ENCODE measurements around the gene CCIN. TPM values are rescaled to one million over a fixed set of nuclear protein-coding genes. Genes with fewer than 3 reads are reported as not detected.
A peak's percentile ranks its signal among the peaks of the same experiment; 100 is the strongest.

The CCIN gene
- total RNA-seq, 1 donor from 2014 or later: not detected

- Mint-ChIP-seq H3K4me1 (ENCODE audit: low read depth) (peaks cover 6% of the 10 kb centered on the region), H3K27ac (no peak overlapping the region), H3K4me3 (ENCODE audit: low read depth) (no peak overlapping the region), H3K36me3 (ENCODE audit: insufficient read depth) (peaks cover 26% of the 10 kb centered on the region), H3K27me3 (no peaks in the 10 kb centered on the region), H3K9me3 (ENCODE audit: low read depth) (no peaks in the 10 kb centered on the region)
- no peak for DNase-seq (ENCODE audit: low spot score, unreplicated experiment)
- TF ChIP-seq CTCF (IDR thresholded peaks at IDR 0.05; ENCODE audit: unreplicated experiment): no peak
These were observed 39.5 kb downstream of the CCIN start for GRCh38 chr9:36208521-36209253.

- Mint-ChIP-seq H3K4me1 (ENCODE audit: low read depth) (peaks cover 6% of the 10 kb centered on the region), H3K36me3 (ENCODE audit: insufficient read depth) (peaks cover 20% of the 10 kb centered on the region), H3K27ac (peak overlapping the region; percentile 16), H3K9me3 (ENCODE audit: low read depth) (no peaks in the 10 kb centered on the region), H3K4me3 (ENCODE audit: low read depth) (no peak overlapping the region), H3K27me3 (no peaks in the 10 kb centered on the region)
- no peak for DNase-seq (ENCODE audit: low spot score, unreplicated experiment)
- TF ChIP-seq CTCF (IDR thresholded peaks at IDR 0.05; ENCODE audit: unreplicated experiment): no peak
These were observed 41.5 kb downstream of the CCIN start for GRCh38 chr9:36210722-36211121.

- Mint-ChIP-seq H3K27ac (no peak overlapping the region), H3K4me1 (ENCODE audit: low read depth) (peaks cover 6% of the 10 kb centered on the region), H3K27me3 (no peaks in the 10 kb centered on the region)
These were observed 42.3 kb downstream of the CCIN start for GRCh38 chr9:36211510-36211909.

GRCh38 chr9:36213387-36213786 is 44.2 kb downstream of the CCIN start:
- no peaks in the 10 kb centered on the region for H3K4me1 Mint-ChIP-seq (ENCODE audit: low read depth)
- no peak for TF ChIP-seq CTCF (IDR thresholded peaks at IDR 0.05; ENCODE audit: unreplicated experiment)
- DNase-seq (ENCODE audit: low spot score, unreplicated experiment): no peak
- H3K36me3 Mint-ChIP-seq (ENCODE audit: insufficient read depth): peaks cover 10% of the 10 kb centered on the region
- no peak overlapping the region for H3K4me3 Mint-ChIP-seq (ENCODE audit: low read depth)
- no peaks in the 10 kb centered on the region for H3K9me3 Mint-ChIP-seq (ENCODE audit: low read depth)
- H3K27me3 Mint-ChIP-seq: no peaks in the 10 kb centered on the region
- H3K27ac Mint-ChIP-seq: peak overlapping the region; percentile 84

More at GRCh38 chr9:36211510-36211909, 42.3 kb downstream of the CCIN start:
- H3K9me3 Mint-ChIP-seq (ENCODE audit: low read depth): no peaks in the 10 kb centered on the region
- DNase-seq (ENCODE audit: low spot score, unreplicated experiment): no peak
- peaks cover 18% of the 10 kb centered on the region for H3K36me3 Mint-ChIP-seq (ENCODE audit: insufficient read depth)
- TF ChIP-seq CTCF (IDR thresholded peaks at IDR 0.05; ENCODE audit: unreplicated experiment): no peak
- no peak overlapping the region for H3K4me3 Mint-ChIP-seq (ENCODE audit: low read depth)

GRCh38 chr9:36213989-36214388 is 44.8 kb downstream of the CCIN start:
- DNase-seq (ENCODE audit: low spot score, unreplicated experiment): no peak
- Mint-ChIP-seq H3K9me3 (ENCODE audit: low read depth) (no peaks in the 10 kb centered on the region), H3K36me3 (ENCODE audit: insufficient read depth) (peaks cover 15% of the 10 kb centered on the region), H3K27ac (no peak overlapping the region), H3K27me3 (no peaks in the 10 kb centered on the region), H3K4me3 (ENCODE audit: low read depth) (no peak overlapping the region), H3K4me1 (ENCODE audit: low read depth) (no peaks in the 10 kb centered on the region)
- no peak for TF ChIP-seq CTCF (IDR thresholded peaks at IDR 0.05; ENCODE audit: unreplicated experiment)

Data from progenitor cell of endocrine pancreas (in vitro differentiated cells).